ENCODE measurements around the gene HSPB9. TPM values are rescaled to one million over a fixed set of nuclear protein-coding genes. Genes with fewer than 3 reads are reported as not detected.

Gene HSPB9
- total and polyA plus RNA-seq, 9 of the 15 experiments (the other 6 are each of a cell fraction or from before 2014, with no cell fraction given), result 0.04 to 0.16 (median 0.08) TPM; not detected in 3

GRCh38 chr17:42119301-42119700 lies 3.3 kb upstream of the HSPB9 start:
- no peak for DNase-seq (ENCODE audit: extremely low read depth in 1 of 4, low spot score in 3 of 4)
- no peaks in the 10 kb centered on the region for H4K20me1 ChIP-seq (replicated peaks; ENCODE audit: control insufficient read depth, insufficient read depth, low read length)
- no peak overlapping the region for H2AFZ ChIP-seq (ENCODE audit: low read depth, low read length)
- H3K36me3 ChIP-seq (ENCODE audit: control insufficient read depth, insufficient read depth, low read length), result peaks cover 56% of the 10 kb centered on the region; the same call in 2 of the 3 replicates
- in situ Hi-C loops (cut with MboI), result loop anchor here (25.0 kb wide), 1 partner anchor 382 kb away; the partner anchor contains the start of gene HAP1
- POLR2A ChIA-PET, result interaction anchor here (0.7 to 2.1 kb wide), 5 partner anchors 8 to 366 kb away, joined by 3 to 7 read pairs (median 4); no protein-coding TSS in a partner anchor
- no peak overlapping the region for H3K27ac ChIP-seq (ENCODE audit: extremely low read depth, low read depth, low read length)
- CTCF ChIA-PET (ENCODE audit: low intra/inter-chr PET ratio), result interaction anchor here (1.2 to 1.9 kb wide), 2 partner anchors 52 to 62 kb away, joined by 3 to 12 read pairs; partner anchors contain the start of gene KCNH4
- no peaks in the 10 kb centered on the region for H3K9me3 ChIP-seq (replicated peaks; ENCODE audit: control insufficient read depth, insufficient read depth, low read depth, low read length)
- 82% methylated on average over 13 of the region's 18 CpGs for WGBS (ENCODE audit: insufficient coverage, low coverage, missing lambda C conversion rate)
- no peak for ATAC-seq
- intact Hi-C loops (cut with micrococcal nuclease), result loop anchor here (2.0 kb wide), 1 partner anchor 62 kb away; the partner anchor contains the start of gene KCNH4
- no peak overlapping the region for H3K4me2 ChIP-seq (ENCODE audit: insufficient read depth, low read length)
- no TSS peak for BruUV-seq (replicated peaks)
- peaks cover 13 to 47% of the 10 kb centered on the region in 2 experiments for H3K4me1 ChIP-seq (replicated peaks in 1 of 2; ENCODE audit: control insufficient read depth in 2 of 2, insufficient read depth in 2 of 2, low read length in 2 of 2)
- peaks cover 10% of the 10 kb centered on the region; the same call in 2 of the 3 replicates for H3K79me2 ChIP-seq (ENCODE audit: control insufficient read depth, insufficient read depth, low read length)
- no peak overlapping the region for H3K4me3 ChIP-seq
- no peak for FAIRE-seq
- no peak for TF ChIP-seq MGA (IDR thresholded peaks at IDR 0.05)
- TF ChIP-seq PRPF4 (IDR thresholded peaks at IDR 0.05; ENCODE audit: insufficient read depth, low read depth, low read length, poor library complexity, severe bottlenecking), result no peak
- peaks cover 3% of the 10 kb centered on the region for H3K9me1 ChIP-seq (ENCODE audit: control insufficient read depth, insufficient read depth, low read length)
- H3K27me3 ChIP-seq (ENCODE audit: control insufficient read depth in 2 of 2, insufficient read depth in 2 of 2, low read length in 2 of 2), result no peaks in the 10 kb centered on the region
- peak overlapping the region in 1 of 2 experiments; percentile 28; a peak in 1 of 4 replicates for H3K9ac ChIP-seq (ENCODE audit: insufficient read depth in 1 of 2, low read depth in 2 of 2, low read length in 2 of 2)
